SK-N-MC (cell line): ENCODE results near the gene RALGAPA1.

ENCODE experiments used
- EZH2 ChIP-seq: fragments of 200-600 bp; sonication (generic); IDR thresholded peaks from one replicate; pipeline ENCODE4 v1.6.1; 2017; ENCODE audit warnings: antibody characterized with exemption
- POLR2AphosphoS5 ChIP-seq: IDR thresholded peaks from 2 replicates; pipeline ENCODE4 v1.6.1; 2012; ENCODE audit warnings: mild to moderate bottlenecking, low read depth, low read length, borderline replicate concordance

GRCh38 chr14:35534873-35535482 is 274.1 kb downstream of the RALGAPA1 start:
- TF ChIP-seq EZH2 (no peak), POLR2AphosphoS5 (no peak)
